ENCODE results near the gene AMELX.

GRCh38 chrX:11321986-11322385 lies 28.8 kb downstream of the AMELX start:
- TF ChIP-seq ZFP36 (IDR thresholded peaks at IDR 0.05; ENCODE audit: borderline replicate concordance, partially characterized antibody) (no peak), EP300 (IDR thresholded peaks at IDR 0.05) (no peak), SMC3 (IDR thresholded peaks at IDR 0.05) (no peak)

Data from A549 (cell line).